Skin epidermis (tissue), 12 donors: Measurements from ENCODE around the gene RPL35.

ENCODE experiments used
- H3K27ac ChIP-seq, 21 experiments: fragments of 200-600 bp; sonication (generic) in 11 of 21; one replicate each; pipeline ENCODE4 v1.5.0; 2020; ENCODE audit warnings: mild to moderate bottlenecking in 3 of 21, inconsistent platforms in 2 of 21, moderate library complexity in 2 of 21
- H3K4me3 ChIP-seq, 7 experiments: fragments of 200-600 bp; sonication (generic) in 2 of 7; one replicate each; pipeline ENCODE4 v1.5.0; 2020; ENCODE audit warnings: inconsistent platforms in 2 of 7, mild to moderate bottlenecking in 2 of 7, moderate library complexity in 1 of 7

The RPL35 gene

DNA sequence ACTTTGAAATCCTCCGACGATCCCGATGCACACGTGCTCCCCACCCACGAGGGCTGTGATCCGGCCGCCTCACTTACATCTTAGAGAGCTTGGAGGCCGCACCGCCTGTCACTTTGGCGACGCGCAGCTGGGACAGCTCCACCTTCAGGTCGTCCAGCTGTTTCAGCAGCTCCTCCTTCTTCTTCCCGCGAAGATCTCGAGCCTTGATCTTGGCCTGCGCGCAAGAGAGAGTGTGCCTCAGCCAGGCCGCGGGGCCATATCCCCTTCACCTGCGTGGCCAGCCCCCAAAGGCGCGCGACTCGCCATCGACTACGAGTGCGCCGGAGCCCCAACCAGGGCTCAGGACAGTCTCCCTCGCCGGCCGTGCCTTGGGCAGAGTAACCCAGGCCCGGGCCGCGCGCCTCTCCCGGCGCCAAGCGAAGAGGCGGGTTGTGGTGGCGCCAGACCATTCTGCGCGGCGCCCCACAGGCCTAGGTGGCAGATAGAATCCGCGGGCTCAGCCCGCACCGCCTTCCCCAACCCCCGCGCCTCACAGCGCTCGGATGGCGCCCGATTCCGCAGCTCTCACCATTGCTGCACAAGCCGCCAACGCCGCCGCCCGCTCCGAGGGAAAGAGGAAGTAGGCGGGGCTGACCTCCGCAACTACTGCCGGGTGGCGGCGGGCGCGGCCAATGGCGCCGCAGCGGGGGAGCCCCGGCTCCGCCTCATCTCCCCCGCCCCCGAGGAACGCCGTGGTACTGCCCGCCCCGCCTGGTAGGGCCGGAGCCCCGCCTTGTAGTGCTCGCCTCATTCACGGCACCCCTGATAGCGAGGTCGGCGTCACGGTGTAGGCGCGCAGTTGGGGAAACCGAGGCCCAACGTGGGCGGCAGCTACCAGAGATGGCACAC lies at the start of gene RPL35, which contains the start of gene ARPC5L:
Gene RPL35, minus strand, starts transcription at position 616 of the 888 bp plus-strand sequence. Its CDS starts 45 bp downstream, at position 571.
Gene ARPC5L, plus strand, starts transcription at position 789 of the 888 bp plus-strand sequence. CDS start 7,161 bp downstream, outside the sequence.
- peak within 1 kb of the TSS; percentile 61 to 95 (median 79) for H3K4me3 ChIP-seq

DNA sequence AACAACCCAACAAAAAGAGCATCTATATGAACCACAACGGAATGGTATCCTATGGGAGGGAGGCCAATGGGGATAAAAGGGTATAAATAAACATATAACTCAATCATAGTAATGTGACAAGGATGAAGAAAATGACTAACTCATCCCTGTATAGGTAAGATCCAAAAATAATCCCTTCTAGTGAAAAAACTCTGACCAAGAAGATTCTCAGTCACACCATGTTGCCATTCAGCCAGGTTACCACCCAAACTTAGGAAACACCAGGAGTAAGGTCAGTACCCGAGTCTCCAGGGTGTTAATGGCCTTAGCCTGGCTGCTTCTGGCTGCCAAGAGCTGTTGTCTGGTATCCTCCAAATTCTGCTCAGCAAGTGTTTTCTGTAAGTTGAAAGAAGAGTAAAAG lies 46.3 kb upstream of the RPL35 start:
- H3K4me3 ChIP-seq = no peak overlapping the region
- H3K27ac ChIP-seq = no peak overlapping the region

More for the DNA sequence above, at the start of gene RPL35, which contains the start of gene ARPC5L:
- H3K27ac ChIP-seq = peak within 1 kb of the TSS; percentile 76 to 100 (median 95)

DNA sequence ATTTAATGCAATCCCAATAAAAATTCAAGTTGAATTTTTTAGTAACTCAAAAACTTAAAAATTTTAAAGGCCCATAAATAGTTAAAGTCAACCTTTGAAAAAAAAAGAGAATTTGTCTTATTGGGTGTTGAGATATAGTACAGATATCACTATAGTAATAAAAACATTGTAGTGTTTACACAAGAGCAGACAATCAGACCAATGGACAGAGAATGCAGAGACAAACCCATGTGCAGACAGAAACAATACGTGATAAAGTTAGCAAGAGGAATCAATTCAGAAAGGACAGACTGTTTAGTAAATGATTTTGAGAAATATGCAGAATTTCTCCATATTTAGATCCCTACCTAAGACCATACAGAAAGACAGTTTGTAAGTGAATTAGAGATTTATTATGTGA lies 45.2 kb upstream of the RPL35 start:
- Histone ChIP-seq H3K4me3 (no peak overlapping the region), H3K27ac (no peak overlapping the region)

DNA sequence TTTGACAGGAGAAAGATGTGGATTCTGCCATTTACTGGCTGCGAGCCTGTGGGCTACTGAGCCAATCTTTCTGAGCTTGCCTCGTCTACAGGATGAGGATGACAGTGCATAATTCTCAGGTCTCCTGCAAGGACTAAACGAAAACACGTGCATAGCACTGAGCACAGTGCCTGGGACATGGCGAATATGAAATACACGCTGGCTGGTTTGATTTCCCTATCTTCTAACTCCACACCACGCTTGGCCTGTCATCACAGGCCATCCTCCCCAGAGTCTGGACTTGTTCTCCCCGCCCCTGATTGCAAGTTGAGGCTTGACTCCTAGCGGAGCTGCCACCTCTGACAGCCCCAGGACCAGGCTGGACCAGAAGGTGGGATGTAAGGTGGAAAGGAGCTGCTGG lies 38.1 kb upstream of the RPL35 start:
- no peak overlapping the region for H3K27ac ChIP-seq
- H3K4me3 ChIP-seq = no peak overlapping the region

DNA sequence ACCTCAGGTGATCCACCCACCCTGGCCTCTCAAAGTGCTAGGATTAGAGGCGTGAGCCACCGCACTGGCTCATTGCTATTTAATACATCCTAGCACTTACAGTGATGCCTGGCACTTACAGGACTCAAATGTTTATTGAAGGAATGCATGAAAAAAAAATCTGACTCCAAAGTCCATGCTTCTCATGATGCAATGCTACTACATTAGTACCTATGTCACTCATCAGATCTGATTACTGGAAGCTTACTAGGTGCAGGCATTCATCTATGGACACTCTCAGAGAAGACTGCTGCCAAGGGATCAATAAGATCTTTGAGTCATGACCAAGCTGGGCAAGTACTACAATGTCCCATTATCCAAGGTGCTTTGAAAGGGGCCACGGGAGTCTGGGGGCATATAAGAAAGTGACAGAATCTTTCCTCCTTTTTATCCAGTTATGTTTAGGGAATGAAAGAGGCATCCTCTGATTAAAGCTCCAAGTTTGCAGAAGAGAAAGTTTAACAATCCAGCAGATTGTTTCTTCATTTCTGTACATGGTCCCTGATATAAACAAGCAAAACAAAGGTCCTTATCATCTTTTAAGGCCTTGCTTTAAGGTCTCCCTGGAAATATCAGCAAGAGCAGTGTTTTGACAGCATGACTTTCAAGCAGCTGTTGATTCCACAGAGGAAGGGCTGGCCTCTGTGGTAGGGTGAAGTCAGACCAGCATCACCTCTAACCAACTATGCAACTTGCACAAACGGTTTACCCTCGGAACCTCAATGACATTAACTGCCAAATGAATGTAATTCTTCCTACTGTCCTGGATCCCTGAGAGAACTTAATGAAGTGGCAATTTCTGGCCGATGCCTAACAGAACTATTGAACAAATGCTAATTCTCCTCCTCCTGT lies 36.1 kb upstream of the RPL35 start:
- Histone ChIP-seq H3K4me3 (no peak overlapping the region), H3K27ac (no peak overlapping the region)

DNA sequence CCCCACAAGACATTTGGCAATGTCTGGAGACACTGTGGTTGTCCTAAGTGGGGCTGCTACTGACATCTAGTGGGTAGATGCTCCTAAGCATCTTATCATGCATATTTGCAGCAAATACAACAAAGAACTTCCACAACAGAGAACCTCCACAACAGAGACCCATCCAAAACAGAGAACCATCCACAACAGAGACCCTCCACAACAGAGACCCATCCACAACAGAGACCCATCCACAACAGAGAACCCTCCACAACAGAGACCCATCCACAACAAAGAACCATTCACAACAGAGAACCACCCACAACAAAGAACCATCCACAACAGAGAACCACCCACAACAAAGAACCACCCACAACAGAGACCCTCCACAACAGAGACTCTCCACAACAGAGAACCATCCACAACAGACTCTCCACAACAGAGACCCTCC lies 33.0 kb upstream of the RPL35 start:
- no peak overlapping the region for H3K27ac ChIP-seq
- no peak overlapping the region for H3K4me3 ChIP-seq

DNA sequence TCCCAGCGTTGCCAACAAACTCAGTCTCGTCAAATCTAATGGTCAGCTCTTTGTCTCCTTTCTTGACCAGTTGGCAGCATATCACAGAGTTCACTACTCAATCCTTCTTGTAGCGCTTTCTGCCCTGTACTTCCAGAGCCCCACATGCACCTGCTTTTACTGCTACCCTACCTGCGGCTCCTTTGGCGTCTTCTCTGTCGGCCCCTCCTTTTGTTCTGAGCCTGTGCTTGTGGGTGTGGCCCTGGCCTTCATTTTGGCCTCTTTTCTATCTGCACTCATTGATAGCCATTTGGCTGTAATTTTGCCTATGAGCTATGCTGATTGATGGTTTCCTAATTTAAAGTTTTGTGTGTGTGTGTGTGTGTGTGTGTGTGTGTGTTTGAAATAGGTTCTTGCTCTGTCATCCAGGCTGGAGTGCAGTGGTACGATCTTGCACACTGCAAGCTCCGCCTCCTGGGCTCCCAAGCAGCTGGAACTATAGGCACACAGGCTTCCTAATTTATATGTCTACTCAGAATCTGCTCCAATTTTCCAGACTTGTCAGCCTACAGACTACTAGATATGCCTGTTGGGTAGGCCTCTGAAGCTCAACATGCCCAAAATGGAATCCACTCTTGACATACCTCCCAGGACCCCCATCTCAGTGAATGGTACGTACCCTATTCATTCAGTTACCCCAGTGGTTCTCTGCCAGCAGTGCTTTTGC lies 32.4 kb upstream of the RPL35 start:
- H3K27ac ChIP-seq = no peak overlapping the region
- no peak overlapping the region for H3K4me3 ChIP-seq

DNA sequence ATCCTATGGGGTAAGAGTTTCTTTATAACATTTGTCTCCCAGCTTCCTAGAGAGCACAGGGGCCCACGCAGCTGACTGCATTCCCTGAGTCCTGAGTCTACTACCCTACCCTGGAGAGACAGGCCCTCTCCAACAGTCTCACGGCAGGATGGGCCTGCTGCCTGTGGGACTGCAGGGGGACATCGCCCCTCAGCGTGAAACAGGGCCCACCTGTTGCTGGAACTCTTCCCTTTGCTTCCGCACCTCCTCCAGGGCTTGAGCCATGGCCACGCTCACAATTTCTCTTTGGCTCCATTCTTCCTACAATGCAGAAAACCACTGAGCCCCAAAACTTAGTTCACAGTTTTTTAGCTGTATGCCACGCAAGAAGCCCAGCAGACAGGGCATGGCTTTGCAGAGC lies 28.4 kb upstream of the RPL35 start:
- no peak overlapping the region for H3K27ac ChIP-seq
- H3K4me3 ChIP-seq = no peak overlapping the region

DNA sequence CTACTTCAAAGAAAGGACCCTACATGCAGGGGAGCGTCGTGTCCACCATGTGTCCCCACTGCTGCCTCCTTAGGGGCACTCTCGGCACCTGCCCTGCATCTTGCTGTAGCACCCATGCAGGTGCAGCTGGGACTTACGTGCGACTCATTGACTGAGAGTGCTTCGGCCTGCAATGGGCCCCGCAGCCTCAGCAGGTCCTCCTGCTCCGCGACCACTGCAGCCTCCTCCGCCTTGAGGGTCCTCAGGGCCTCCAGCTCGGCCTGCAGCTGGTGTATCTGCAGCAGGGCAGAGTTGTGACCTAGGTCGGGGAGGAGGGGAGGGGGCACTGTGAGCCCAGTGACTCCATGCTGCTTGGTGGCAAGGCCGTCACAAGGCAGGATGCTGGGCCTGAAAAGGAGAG lies 27.2 kb upstream of the RPL35 start:
- no peak overlapping the region for H3K4me3 ChIP-seq
- no peak overlapping the region for H3K27ac ChIP-seq

DNA sequence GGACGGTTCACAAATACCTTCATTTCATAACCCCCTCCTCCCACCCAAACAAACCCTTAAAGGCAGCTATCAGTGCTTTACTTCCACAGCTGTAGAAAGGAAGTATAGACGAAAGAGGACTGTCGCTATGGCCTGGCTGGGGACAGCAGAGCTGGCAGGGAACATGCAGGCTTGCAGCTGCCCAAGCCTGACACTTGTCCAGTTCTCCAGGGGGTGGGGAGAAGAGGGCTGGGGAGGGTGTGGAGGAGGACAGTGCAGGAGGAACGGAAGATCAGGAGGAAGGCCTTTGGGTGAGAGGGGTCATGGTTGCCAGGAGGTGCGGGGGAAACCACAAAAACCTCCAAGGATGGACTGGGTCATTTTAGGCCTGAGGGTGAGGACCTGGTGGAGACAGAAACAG lies 26.1 kb upstream of the RPL35 start:
- Histone ChIP-seq H3K27ac (no peak overlapping the region), H3K4me3 (no peak overlapping the region)

DNA sequence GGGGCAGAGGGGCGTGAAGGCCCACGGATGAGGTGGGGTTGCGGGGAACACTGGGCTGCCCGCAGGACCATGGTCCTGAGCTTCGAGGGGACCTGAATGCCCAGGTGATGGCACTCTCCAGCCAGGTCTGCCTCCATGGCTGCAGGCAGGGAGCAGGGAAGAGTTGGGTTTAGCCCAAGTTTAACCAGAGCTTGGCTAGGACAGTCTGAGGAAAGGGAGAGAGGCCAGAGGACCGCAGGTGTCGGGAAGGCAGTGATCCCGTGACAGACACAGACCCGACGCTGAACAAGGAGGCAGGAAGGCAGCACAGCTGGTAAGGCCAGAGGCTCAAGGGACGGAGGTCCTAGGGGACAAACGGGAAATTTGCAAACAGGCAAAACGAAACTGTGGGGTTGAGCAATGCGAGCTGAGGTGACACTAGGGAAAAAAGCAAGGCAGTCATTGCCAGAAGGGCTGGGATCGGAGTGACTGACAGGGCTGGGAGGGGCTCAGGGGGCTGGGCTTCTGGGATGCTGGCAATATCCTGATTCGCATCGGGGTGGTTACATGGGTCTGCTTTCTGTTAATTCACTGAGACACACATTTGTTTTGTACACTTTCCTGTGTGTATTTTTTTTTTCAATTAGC lies 25.2 kb upstream of the RPL35 start:
- no peak overlapping the region for H3K4me3 ChIP-seq

DNA sequence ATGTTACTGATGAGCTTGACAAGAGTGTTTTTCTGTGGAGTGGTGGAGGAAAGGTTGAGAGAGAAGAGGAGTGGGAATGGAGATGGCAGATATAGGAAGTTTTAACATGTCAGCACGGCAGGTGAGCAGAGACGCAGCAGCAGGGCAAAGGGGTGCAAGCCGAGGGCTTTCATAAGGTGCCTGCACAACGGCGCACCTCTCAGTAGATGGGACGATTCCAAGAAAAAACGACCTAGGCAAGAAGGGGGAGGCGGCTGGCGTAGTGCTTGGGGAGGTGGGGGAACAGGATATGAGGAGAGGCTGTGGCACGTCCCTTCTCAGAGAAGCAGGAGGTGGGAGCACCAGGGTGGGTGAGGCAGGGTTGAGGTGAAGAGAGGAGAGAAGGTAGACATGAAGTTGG lies 24.7 kb upstream of the RPL35 start:
- Histone ChIP-seq H3K27ac (no peak overlapping the region), H3K4me3 (no peak overlapping the region)

More for the DNA sequence above, 25.2 kb upstream of the RPL35 start:
- no peak overlapping the region for H3K27ac ChIP-seq

DNA sequence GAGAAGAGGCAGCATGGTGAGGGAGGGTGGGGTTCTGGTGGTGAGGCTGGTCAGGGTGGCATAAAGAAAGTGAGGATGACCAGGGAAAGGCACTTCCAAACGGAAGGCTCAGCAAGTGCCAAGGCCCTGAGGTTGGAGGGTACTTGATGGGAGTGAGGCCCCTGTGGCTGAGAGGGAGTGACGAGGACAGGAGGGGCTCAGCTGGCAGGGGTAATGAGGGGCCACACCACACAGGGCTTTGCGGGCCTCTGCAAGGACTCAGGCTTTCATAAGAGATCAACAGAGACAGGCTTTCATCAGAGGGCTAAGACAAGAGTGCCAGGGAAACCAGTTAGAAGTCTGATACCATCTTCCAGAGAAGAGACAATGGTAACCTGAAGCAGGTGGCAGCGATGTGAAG lies 23.8 kb upstream of the RPL35 start:
- Histone ChIP-seq H3K4me3 (no peak overlapping the region), H3K27ac (no peak overlapping the region)

DNA sequence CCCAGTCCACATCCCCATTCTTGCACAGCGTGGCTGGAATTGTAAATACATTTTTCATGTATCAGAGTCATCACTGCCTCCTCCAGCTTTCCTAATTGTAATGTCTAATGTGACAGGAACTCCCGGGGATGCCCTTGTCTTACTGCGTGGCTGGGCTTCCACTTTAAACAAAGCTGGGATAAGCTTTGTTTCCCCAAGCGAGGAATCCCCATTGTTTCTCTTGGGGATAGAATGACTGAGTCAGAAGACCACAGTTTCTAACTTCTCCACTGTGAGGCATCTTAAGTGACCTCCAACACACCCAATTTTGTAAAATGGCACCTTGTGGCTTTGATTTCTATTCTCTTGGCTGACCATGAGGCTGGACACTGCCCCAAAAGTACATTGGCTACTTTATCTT lies 22.6 kb upstream of the RPL35 start:
- no peak overlapping the region for H3K4me3 ChIP-seq
- H3K27ac ChIP-seq = no peak overlapping the region

DNA sequence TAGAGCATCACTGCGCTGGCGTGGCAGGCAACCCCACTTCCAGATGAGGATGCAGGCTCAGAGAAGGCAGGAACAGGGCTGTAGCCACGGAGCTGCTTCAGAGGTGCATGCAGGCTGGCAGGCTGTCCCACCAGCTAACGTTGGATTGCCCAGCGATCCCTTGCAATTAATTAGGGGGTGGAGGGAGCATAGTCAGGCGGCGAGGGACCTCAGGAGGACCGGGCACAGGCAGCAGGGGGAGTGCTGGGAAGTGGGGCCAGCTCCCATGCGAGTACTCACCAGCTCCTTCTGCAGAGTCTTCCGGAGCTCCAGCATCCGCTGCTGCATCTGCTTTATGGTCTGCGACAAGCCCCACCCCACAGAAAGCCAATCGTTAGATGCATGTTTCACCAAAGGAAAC lies 20.5 kb upstream of the RPL35 start:
- Histone ChIP-seq H3K27ac (no peak overlapping the region), H3K4me3 (no peak overlapping the region)

DNA sequence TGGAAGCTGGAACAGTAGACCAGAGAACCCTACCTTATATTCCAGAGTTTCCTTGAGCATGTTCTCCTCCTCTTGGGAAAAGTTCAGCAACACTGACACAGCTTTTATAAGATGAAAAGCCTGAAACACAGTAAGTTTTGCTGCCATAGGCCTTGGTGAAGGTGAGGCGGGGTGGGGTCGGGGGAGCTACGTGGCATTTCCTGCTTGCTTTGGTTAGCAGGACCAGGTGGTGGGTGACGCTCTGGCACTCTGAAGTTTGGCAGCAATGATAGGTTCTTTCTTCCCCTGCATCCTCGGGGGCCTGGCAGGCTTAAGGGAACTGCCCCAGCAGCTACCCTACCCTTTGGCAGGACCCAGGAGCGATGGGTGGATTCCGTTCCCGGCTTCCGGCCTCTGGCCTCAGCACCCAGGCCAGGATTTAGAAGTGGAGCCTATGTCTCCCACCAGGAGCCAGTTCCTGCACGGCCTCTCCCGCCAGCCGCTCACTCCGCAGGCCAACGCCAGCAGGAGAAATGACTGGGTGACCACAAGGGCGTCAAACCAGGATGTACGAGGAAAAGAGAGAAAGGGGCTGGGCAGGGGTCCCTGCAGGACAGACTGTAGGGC lies 19.5 kb upstream of the RPL35 start:
- Histone ChIP-seq H3K4me3 (no peak overlapping the region), H3K27ac (no peak overlapping the region)

DNA sequence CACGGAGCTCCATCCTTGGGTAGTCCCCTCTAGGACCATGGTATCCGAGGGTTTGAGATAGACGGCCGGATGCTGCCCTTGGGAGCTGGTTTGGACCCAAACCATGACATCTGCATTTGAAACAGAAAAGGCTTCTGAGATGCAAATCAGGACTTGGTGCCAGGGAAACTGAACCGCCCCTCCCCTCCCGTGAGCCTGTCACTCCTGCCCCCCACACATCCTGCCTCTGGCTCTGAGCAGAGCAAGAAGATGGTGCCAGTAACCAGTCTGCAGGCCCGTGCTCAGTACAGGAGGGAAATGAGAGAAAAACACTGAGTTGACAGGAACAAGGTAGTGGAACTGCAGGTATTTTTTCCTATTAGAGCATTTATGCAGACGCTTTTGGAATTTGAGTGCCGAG lies 18.7 kb upstream of the RPL35 start:
- H3K4me3 ChIP-seq = no peak overlapping the region

DNA sequence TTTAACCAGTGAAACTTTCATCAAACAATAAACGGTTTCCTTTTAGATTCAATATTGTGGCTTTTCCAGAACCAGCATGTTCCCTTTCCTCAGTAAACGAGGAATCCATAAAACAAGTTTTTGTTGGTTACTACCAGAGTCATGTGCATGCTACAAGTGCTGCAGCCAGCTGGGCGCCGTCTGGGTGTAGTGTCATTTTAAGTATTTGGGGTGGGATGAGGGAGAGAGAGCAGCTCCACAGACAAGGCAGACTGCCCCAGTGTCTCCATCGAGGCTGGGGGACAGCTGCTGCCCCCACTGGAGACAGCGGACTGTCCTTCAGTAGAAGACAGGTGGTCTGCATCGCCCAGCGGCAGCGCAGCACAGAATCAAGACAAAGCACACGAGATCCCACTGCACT lies 17.5 kb upstream of the RPL35 start:
- Histone ChIP-seq H3K27ac (no peak overlapping the region), H3K4me3 (no peak overlapping the region)

More for the DNA sequence above, 18.7 kb upstream of the RPL35 start:
- no peak overlapping the region for H3K27ac ChIP-seq

DNA sequence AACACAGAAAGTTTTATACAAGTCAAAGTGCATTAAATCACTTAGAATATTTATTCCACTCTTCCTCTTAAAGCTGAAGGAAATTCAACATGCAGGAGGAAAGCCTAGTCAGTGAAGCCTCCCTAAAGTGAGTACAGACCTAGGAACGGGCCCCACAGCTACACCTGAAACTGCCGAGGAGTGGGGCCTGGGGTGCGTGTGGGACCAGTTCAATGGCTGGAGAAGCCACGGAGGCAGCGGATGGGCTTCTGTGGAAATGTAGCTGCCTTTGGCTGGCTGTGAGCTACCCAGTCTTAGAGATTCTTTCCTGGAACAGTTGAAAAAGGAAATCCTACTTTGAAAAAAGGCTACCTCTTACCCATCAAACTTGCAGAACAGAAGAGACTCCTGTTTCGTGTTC lies 16.8 kb upstream of the RPL35 start:
- Histone ChIP-seq H3K27ac (no peak overlapping the region), H3K4me3 (no peak overlapping the region)
